GM06990 (cell line): ENCODE measurements around the gene ZNF638.

ENCODE experiments used
- DNase-seq: peaks from one replicate; pipeline ENCODE4 v3.0.0-alpha.2; 2011; ENCODE audit not compliant: insufficient read length; ENCODE audit errors: extremely low read depth
- H3K27me3 ChIP-seq: replicated peaks from 2 replicates; pipeline ENCODE4 v1.6.0; 2011; ENCODE audit warnings: low read length; ENCODE audit not compliant: control insufficient read depth, insufficient read depth
- H3K36me3 ChIP-seq: 2 replicates; pipeline ENCODE4 v1.5.1; 2011; ENCODE audit warnings: low read length; ENCODE audit not compliant: control insufficient read depth, insufficient read depth
- H3K4me3 ChIP-seq: replicated peaks from 2 replicates; pipeline ENCODE4 v1.5.1; 2011; ENCODE audit warnings: low read depth, mild to moderate bottlenecking, control low read depth, low read length
- TF ChIP-seq, protein P1 (sequence below): IDR thresholded peaks from 2 replicates; pipeline ENCODE4 v1.5.1; 2011; ENCODE audit warnings: low read length, control low read depth, mild to moderate bottlenecking, inconsistent platforms; ENCODE audit not compliant: insufficient read depth, poor library complexity, severe bottlenecking

Gene ZNF638

DNA sequence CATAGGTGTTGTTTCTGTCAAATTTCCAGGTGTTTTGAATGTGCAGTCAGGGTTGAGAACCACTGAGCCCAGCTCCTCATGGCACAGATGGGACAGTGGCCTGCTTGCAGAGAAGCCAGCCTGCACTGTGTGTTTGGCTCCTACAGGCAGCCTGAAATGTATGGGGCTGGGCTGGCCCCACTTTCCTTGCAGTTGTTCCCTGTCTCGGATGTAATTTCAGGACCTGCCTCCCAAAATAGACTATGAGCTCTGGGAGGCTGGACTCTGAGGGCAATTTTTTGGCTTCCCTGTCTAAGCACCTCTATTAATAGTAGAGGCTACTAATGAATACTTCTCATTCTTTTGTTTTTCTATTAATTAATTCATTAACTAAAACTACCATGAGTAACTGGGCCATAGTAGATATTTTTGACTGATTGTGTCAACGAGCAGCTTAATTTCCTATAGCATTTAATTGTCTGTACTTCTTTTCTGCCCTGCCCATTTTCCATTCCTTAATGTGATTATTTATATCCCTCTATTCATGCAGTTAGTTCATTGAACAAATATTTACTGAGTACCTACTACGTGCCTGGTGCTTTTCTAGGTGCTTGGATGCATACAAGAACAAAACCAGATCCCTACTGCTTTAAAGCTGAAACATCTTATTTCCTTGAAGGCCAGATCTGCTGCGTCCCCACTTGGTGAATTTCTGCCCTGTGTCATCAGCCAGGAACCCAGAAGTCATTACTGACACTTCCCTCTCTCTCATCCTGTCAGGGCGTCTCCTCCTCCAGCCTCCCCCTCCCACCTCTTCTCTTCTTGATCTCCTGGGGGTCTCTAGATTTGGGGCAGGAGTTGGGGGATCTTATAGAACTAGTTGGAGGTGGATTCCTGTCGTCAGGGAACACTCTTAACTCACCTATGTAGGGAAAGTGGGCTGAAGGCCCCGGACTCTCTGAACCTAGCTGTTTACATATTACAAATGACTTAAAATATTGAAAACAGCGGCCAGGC, 138.1 kb downstream of the ZNF638 start:
- no peak for DNase-seq
- no peak overlapping the region for H3K4me3 ChIP-seq
- H3K36me3 ChIP-seq = no peaks in the 10 kb centered on the region
- TF ChIP-seq, protein P1, sequence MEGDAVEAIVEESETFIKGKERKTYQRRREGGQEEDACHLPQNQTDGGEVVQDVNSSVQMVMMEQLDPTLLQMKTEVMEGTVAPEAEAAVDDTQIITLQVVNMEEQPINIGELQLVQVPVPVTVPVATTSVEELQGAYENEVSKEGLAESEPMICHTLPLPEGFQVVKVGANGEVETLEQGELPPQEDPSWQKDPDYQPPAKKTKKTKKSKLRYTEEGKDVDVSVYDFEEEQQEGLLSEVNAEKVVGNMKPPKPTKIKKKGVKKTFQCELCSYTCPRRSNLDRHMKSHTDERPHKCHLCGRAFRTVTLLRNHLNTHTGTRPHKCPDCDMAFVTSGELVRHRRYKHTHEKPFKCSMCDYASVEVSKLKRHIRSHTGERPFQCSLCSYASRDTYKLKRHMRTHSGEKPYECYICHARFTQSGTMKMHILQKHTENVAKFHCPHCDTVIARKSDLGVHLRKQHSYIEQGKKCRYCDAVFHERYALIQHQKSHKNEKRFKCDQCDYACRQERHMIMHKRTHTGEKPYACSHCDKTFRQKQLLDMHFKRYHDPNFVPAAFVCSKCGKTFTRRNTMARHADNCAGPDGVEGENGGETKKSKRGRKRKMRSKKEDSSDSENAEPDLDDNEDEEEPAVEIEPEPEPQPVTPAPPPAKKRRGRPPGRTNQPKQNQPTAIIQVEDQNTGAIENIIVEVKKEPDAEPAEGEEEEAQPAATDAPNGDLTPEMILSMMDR = no peak
- peaks cover 4% of the 10 kb centered on the region for H3K27me3 ChIP-seq

DNA sequence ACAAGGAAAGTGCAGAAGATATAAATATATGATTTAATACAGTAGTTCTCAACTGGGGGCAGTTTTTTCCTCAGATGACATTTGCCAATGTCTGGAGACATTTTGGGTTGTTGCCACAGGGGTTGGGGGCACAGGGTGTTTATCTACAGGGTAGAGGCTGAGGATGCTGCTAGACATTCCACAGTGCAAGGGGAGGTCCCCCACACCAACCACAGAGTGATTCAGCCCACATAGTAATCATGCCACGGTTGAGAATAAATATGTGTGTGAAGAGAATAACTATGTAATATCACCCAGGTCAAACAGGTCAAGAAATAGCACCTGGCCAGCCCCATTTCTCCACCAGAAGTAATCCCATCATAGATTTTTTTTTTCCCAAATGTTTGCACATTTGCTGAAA, 139.7 kb downstream of the ZNF638 start:
- Histone ChIP-seq H3K27me3 (peaks cover 3% of the 10 kb centered on the region), H3K36me3 (no peaks in the 10 kb centered on the region), H3K4me3 (no peak overlapping the region)
- TF ChIP-seq, protein P1 = no peak
- DNase-seq = no peak

DNA sequence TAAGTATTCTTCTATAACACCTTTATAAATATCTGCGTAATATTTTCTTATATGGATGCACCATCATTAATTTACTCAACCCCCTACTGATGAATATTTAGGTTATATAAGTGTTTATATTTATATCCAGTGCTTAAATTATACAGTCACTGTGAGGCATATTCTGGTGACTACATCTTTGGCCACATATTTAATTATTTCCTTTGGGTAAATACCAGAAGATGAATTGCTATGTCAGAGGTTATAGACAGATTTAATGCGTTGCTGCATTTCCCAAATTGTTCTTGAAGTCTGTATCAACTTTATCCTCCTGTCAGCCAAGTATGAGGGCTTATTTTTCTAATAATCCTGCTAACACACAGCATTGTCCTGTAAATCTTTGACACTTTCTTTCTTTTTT, 140.4 kb downstream of the ZNF638 start:
- TF ChIP-seq, protein P1 = no peak
- H3K36me3 ChIP-seq = no peaks in the 10 kb centered on the region
- no peak overlapping the region for H3K4me3 ChIP-seq
- peaks cover 3% of the 10 kb centered on the region for H3K27me3 ChIP-seq
- no peak for DNase-seq

DNA sequence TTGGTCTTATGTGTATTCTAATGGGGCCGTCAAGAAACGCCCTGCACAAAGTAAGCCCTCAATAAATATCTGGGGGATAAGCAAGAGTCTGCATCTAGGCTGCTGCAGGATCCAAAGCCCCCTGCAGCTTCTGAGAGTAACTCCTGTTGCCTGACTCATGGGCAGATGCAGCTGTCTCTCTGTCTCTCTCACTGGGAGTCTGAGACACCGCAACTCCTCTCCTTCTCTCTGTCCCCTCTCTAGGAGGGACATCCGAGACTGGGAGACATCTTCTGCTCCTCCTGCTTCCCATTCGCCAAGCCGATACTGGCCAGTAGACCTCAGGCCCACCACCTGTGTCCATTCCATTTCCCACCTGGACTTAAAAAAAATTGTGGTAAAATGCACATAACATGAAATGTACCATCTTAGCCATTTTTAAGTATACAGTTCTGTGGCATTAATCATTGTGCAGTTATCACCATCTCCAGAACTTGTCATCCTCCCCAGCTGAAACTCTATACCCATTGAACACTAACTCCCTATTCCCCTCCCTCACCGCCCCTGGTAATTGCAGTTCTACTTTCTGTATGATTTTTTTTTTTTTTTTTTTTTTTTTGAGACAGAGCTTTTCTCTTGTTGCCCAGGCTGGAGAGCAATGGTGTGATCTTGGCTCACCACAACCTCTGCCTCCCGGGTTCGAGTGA, 141.9 kb downstream of the ZNF638 start:
- DNase-seq = no peak
- H3K27me3 ChIP-seq = no peaks in the 10 kb centered on the region
- no peak overlapping the region for H3K4me3 ChIP-seq
- TF ChIP-seq, protein P1 = no peak
- H3K36me3 ChIP-seq = no peaks in the 10 kb centered on the region

DNA sequence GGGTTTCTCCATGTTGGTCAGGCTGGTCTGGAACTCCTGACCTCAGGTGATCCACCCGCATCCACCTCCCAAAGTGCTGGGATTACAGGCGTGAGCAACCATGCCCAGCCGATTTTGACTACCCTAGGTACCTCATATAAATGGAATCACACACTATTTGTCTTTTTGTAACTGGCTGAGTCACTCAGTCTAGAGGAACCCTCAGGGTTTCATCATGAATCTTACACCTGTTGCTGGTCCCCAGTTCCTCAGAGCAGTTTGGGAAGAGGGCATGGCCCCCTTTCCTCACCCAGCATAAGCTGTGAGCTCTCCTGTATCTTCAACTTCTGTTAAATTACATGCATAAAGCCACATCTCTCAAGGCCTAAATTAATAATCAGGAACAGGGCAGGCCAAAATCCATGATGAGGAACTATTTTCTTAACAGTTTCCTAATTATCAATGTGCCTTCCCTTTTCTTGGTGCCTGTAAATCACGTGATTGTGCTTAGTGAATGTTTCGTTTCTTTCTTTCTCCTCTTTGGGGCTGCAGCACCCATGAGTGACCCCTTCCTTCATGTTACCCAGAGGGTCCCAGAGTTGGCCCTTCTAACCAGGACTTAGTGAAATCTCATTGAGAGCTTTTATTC, 142.6 kb downstream of the ZNF638 start:
- DNase-seq = no peak
- Histone ChIP-seq H3K27me3 (no peaks in the 10 kb centered on the region), H3K36me3 (no peaks in the 10 kb centered on the region), H3K4me3 (no peak overlapping the region)
- TF ChIP-seq, protein P1 = no peak
